Bronchial epithelial cell (primary cell): Measurements from ENCODE around the gene PCDHB4. TPM values are rescaled to one million over a fixed set of nuclear protein-coding genes. Genes with fewer than 3 reads are reported as not detected.
A peak's percentile ranks its signal among the peaks of the same experiment; 100 is the strongest.
"Not testable (repeated sequence)": the region's sequence is repeated elsewhere in the genome, so short reads cannot be mapped to it uniquely, and the experiment has no call there.

Experiments
- DNase-seq: peaks from one replicate; pipeline ENCODE4 v3.0.0-alpha.2; 2010; ENCODE audit warnings: low read depth
- FAIRE-seq: peaks from 2 replicates; lab custom pipeline; 2011; peaks lifted over from hg19 to GRCh38; lab: Jason Lieb, UNC
- H3K27me3 ChIP-seq: 2 replicates; pipeline ENCODE4 v1.5.1; 2011; ENCODE audit warnings: low read length; ENCODE audit not compliant: control insufficient read depth, insufficient read depth
- H3K36me3 ChIP-seq: 2 replicates; pipeline ENCODE4 v1.5.1; 2011; ENCODE audit warnings: low read length; ENCODE audit not compliant: control insufficient read depth, insufficient read depth
- H3K4me3 ChIP-seq: 2 replicates; pipeline ENCODE4 v1.5.1; 2011; ENCODE audit warnings: mild to moderate bottlenecking, low read depth, low read length, control low read depth
- CTCF ChIP-seq: IDR thresholded peaks from 2 replicates; pipeline ENCODE4 v1.5.1; 2011; ENCODE audit warnings: mild to moderate bottlenecking, moderate library complexity, low read length, control low read depth, inconsistent platforms; ENCODE audit not compliant: insufficient read depth, severe bottlenecking
- total RNA-seq: library from RNA; depleted of rRNA; stranded (reverse); fragments of >200 nt; gene quantifications from 2 replicates; pipeline ENCODE4 v1.2.1, GENCODE V29; 2014

The PCDHB4 gene
- total RNA-seq, 1 donor from 2014 or later = not detected

GRCh38 chr5:141095263-141095641 is 26.4 kb upstream of the PCDHB4 start:
- no peak for FAIRE-seq
- DNase-seq = no peak
- no peak overlapping the region for H3K4me3 ChIP-seq
- H3K27me3 ChIP-seq = no peaks in the 10 kb centered on the region
- no peaks in the 10 kb centered on the region for H3K36me3 ChIP-seq
- no peak for TF ChIP-seq CTCF

- not testable (repeated sequence) for H3K4me3 ChIP-seq, FAIRE-seq, DNase-seq, H3K36me3 ChIP-seq, H3K27me3 ChIP-seq
Measured at GRCh38 chr5:141096181-141096580, 25.4 kb upstream of the PCDHB4 start.

- not testable (repeated sequence) for H3K36me3 ChIP-seq, FAIRE-seq, DNase-seq, H3K4me3 ChIP-seq, H3K27me3 ChIP-seq
Measured at GRCh38 chr5:141096586-141096985, 25.0 kb upstream of the PCDHB4 start.

- peak; percentile 62 for FAIRE-seq
- Histone ChIP-seq H3K36me3 (no peaks in the 10 kb centered on the region), H3K27me3 (no peaks in the 10 kb centered on the region), H3K4me3 (no peak within 1 kb of the TSS)
- DNase-seq = peak; percentile 15
- TF ChIP-seq CTCF = peak; percentile 31
Measured at GRCh38 chr5:141100243-141100805, 21.3 kb upstream of the PCDHB4 start, which contains the start of gene PCDHB3. Gene PCDHB3 (plus strand): TSS chr5:141100473. CDS start chr5:141100650, 177 bp downstream.

GRCh38 chr5:141101059-141101458 is 20.6 kb upstream of the PCDHB4 start:
- Histone ChIP-seq H3K36me3 (no peaks in the 10 kb centered on the region), H3K4me3 (no peak overlapping the region), H3K27me3 (no peaks in the 10 kb centered on the region)
- TF ChIP-seq CTCF = no peak
- FAIRE-seq = no peak
- no peak for DNase-seq

GRCh38 chr5:141102070-141102469 is 19.5 kb upstream of the PCDHB4 start:
- not testable (repeated sequence) for DNase-seq, H3K36me3 ChIP-seq, FAIRE-seq, H3K27me3 ChIP-seq, H3K4me3 ChIP-seq

- not testable (repeated sequence) for H3K36me3 ChIP-seq, H3K4me3 ChIP-seq, H3K27me3 ChIP-seq, FAIRE-seq, DNase-seq
Measured at GRCh38 chr5:141102471-141102870, 19.1 kb upstream of the PCDHB4 start.

- H3K4me3 ChIP-seq = no peak overlapping the region
- no peak for TF ChIP-seq CTCF
- H3K36me3 ChIP-seq = no peaks in the 10 kb centered on the region
- H3K27me3 ChIP-seq = no peaks in the 10 kb centered on the region
- no peak for DNase-seq
- no peak for FAIRE-seq
Measured at GRCh38 chr5:141105350-141105749, 16.3 kb upstream of the PCDHB4 start.
